CD4-positive, alpha-beta T cell treated with Interleukin-21 for 1 hour (primary cell): ENCODE results near the gene WFIKKN1.

Experiments
- DNase-seq: peaks from one replicate; pipeline ENCODE4 v3.0.0-alpha.2; 2020

The WFIKKN1 gene

DNA sequence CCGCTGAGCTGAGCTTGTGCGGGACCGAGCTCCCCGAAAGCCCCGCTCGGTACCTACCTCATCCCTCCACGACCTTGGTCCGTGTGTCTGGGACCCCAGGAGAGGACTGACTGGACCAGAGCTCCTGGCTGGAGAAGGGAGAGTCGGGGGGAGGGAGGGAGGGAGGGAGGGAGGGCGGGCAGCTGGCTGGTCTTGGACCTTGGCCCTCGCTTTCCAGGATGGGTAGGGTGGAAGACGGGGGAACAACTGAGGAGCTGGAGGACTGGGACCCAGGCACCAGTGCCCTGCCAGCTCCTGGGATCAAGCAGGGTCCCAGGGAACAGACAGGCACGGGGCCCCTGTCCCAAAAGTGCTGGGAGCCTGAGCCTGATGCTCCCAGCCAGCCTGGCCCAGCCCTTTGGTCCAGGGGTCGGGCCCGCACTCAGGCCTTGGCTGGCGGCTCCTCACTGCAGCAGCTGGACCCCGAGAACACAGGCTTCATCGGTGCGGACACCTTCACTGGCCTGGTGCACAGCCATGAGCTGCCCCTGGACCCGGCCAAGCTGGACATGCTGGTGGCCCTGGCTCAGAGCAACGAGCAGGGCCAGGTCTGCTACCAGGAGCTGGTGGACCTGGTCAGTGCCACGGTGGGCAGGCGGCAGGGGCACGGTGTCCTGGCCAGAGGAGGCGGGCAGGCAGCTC lies 45.2 kb downstream of the WFIKKN1 start:
- no peak for DNase-seq

DNA sequence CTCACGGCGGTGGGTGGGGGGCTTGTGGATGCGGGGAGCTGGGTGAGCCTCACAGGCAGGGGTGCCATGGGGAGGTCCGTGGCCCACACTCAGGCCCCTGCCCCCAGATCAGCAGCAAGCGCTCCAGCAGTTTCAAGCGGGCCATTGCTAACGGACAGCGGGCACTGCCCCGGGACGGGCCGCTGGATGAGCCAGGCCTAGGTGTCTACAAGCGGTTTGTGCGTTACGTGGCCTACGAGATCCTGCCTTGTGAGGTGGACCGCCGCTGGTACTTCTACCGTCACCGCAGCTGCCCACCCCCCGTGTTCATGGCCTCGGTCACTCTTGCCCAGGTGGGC lies 45.7 kb downstream of the WFIKKN1 start:
- DNase-seq: no peak

DNA sequence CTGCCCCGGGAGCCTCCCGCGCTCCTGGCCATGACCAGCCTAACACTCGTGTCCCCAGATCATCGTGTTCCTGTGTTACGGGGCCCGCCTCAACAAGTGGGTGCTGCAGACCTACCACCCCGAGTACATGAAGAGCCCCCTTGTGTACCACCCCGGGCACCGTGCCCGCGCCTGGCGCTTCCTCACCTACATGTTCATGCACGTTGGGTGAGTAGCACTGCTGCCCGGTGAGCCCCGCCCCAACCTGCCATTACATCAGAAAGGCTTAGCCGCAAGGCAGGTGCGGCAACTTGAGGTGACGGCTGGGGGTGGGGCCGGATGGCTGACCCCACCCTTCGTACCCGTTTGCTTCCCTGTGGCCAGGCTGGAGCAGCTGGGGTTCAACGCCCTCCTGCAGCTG lies 46.1 kb downstream of the WFIKKN1 start:
- peak; percentile 56 for DNase-seq

DNA sequence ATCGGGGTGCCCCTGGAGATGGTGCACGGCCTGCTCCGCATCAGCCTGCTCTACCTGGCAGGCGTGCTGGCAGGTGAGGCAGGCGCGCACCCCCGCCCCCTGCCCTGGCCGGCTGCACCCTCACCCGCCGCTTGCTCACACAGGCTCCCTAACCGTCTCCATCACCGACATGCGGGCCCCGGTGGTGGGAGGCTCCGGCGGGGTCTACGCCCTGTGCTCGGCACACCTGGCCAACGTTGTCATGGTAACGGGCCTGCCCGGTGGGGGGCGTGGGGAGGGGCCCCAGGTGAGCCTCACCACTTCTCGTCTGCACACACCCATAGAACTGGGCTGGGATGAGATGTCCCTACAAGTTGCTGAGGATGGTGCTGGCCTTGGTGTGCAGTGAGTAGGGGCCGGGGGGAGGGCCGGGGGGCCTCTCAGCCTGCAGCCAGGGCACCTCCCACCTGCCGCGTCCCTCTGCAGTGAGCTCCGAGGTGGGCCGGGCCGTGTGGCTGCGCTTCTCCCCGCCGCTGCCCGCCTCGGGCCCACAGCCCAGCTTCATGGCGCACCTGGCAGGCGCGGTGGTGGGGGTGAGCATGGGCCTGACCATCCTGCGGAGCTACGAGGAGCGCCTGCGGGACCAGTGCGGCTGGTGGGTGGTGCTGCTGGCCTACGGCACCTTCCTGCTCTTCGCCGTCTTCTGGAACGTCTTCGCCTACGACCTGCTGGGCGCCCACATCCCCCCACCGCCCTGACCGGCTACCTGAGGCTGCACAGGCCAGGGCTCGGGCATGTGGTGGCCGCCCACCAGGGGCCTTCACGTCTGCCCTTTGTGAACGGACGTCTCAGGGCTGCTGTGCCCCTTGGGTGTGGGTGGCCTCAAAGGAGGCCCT lies 46.8 kb downstream of the WFIKKN1 start:
- DNase-seq: no peak

DNA sequence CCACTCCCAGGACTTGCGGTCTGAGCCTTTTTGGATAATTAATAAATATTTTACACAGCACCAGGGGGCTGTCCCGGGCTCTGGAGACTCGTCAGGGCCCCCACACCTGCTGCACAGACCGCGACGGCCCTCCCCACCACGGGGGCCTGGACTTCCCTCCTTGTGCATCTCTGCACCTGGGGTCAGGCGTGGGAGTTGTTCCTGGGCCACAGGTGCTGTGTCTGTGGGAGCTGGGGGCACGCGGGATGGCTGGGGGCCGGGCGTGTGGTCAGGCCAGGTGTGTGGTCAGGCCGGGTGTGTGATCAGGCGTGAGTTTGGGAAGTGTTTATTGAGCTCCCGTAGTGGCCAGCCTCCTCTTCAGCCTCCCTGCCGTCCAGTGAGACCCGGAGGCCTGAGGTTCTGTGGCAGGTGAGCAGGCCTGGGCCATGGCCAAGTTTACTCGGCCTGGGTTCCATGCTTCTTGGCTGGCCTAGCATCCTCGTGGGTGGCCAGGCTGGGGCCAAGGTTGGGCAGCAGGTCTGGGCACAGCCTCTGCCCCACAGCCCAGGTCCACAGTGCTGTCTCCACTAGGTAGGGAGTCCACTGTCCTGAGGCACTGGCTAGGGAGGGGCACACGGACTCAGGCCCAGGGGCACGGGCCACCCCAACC lies 47.5 kb downstream of the WFIKKN1 start:
- no peak for DNase-seq

DNA sequence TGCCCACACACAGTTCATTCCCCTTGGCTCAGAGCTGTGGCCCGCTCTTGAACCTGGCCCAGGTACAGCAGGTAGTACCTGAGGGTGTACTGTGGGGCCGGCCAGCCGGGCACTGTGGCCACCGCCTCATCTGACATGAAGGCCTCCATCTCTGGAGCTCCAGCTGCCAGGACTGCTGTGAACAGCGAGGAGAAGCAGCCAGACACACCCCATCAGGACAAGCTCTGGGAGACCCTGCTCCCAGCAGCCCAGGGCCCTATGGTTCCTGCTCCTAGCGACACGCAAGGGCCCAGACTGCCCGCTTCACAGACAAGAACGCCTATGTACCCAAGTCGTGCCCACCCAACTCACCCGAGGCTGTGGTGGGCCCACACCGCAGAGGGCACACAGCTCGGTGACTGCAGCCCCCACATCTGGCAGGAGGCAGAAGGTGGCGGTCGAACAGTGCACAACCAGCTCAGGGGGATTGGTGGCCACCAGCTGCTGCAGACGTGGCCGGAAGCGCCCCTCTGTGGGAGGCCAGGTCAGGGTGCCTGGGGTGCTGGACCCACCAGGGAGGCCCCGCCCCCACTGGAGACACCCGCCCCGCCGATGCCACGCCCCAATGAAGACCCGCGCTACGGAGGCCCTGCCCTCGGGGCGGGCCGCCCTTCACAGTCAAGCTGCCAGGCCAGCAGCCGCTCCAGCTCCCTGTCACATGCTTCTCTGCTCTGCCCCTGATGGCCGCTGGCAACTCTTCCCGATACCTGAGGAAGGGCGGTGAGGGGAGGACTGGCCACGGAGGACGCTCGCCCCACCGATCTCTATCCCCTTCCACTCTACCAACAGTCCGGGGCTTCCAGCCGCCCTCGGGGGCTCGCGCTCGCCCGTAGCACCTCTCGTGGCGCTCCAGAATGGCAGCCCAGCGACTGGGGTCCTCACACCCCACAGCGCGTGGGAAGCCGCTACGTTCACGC lies 48.4 kb downstream of the WFIKKN1 start:
- DNase-seq: peak; percentile 62

DNA sequence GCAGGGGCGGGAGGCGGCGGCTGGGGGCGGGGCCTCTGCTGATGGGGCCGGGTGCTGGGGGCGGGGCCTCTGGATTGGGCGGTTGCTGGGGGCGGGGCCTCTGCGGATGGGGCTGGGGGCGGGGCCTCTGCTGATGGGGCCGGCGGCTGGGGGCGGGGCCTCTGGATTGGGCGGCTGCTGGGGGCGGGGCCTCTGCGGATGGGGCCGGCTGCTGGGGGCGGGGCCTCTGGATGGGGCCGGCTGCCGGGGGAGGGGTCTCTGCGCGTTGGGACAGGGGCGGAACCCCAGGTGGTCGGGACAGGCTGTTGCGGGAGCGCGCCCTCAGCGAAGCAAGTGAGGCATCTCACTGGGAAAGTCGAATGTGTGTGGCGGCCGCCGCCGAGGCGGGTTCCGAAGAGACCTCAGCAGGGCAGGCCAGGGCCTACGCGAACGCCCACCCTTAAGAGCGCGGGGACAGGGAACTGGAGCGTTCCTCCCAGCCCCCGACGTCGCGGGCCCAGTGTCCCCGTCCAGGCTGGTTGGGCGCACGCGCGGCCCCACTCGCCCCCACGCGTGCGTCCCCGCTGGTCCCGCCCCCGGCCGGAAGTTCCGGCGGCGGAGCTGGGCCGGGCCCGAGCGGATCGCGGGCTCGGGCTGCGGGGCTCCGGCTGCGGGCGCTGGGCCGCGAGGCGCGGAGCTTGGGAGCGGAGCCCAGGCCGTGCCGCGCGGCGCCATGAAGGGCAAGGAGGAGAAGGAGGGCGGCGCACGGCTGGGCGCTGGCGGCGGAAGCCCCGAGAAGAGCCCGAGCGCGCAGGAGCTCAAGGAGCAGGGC lies 49.2 kb downstream of the WFIKKN1 start, which contains the start of gene STUB1:
Gene STUB1, plus strand, starts transcription at position 597 of the 811 bp plus-strand sequence. Its CDS starts 116 bp downstream, at position 713.
- DNase-seq: peak; percentile 88

DNA sequence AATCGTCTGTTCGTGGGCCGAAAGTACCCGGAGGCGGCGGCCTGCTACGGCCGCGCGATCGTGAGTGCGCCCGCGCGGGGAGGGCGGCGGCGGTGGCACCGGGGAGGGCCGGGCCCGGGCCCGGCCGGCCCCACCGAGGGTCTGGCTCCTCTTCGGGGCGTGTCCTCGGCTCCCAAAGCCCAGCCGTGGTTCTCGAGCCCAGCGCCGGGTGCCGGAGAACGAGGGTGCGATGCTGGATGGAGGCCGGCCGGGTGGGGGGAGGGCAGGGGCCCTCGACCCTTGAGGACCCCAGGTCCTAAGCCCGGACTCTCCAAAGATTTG lies 49.8 kb downstream of the WFIKKN1 start:
- no peak for DNase-seq

DNA sequence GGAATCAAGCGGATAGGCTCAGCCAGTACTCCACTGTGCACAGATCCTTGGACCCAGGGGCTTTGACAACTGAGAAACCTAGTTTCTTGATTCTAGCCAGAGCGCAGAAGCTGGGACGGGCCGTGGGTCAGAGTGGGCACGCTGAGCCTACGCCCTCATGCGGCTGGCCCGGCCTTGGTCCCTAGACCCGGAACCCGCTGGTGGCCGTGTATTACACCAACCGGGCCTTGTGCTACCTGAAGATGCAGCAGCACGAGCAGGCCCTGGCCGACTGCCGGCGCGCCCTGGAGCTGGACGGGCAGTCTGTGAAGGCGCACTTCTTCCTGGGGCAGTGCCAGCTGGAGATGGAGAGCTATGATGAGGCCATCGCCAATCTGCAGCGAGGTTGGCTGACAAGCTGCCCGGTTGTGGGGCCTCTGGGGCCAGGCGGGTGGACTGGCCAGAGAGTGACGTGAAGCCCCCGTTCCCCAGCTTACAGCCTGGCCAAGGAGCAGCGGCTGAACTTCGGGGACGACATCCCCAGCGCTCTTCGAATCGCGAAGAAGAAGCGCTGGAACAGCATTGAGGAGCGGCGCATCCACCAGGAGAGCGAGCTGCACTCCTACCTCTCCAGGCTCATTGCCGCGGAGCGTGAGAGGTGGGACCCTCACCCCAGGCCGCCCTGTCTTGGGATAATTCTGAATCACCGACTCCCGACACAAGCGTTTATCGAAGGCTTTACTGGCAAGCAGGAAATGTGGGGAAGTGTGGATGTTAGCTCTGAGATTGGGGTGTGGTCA lies 50.4 kb downstream of the WFIKKN1 start:
- DNase-seq: no peak

DNA sequence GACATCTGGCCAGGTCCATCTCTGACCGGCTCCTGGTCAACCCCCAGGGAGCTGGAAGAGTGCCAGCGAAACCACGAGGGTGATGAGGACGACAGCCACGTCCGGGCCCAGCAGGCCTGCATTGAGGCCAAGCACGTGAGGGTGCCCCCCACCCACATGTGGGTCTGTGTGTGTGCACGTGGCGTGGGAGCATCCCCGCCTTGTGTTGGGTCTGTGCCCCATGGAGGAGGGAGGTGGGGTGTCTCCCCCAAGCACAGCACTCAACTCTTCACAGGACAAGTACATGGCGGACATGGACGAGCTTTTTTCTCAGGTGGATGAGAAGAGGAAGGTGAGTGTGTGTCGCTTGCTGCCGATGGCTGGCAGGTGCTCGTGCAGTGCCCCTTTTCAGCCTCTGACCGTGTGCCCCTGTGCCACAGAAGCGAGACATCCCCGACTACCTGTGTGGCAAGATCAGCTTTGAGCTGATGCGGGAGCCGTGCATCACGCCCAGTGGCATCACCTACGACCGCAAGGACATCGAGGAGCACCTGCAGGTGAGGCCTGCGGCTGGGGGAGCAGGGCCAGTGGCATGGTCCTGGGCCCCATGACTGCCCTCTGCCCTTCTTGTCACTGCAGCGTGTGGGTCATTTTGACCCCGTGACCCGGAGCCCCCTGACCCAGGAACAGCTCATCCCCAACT lies 51.1 kb downstream of the WFIKKN1 start:
- DNase-seq: no peak

DNA sequence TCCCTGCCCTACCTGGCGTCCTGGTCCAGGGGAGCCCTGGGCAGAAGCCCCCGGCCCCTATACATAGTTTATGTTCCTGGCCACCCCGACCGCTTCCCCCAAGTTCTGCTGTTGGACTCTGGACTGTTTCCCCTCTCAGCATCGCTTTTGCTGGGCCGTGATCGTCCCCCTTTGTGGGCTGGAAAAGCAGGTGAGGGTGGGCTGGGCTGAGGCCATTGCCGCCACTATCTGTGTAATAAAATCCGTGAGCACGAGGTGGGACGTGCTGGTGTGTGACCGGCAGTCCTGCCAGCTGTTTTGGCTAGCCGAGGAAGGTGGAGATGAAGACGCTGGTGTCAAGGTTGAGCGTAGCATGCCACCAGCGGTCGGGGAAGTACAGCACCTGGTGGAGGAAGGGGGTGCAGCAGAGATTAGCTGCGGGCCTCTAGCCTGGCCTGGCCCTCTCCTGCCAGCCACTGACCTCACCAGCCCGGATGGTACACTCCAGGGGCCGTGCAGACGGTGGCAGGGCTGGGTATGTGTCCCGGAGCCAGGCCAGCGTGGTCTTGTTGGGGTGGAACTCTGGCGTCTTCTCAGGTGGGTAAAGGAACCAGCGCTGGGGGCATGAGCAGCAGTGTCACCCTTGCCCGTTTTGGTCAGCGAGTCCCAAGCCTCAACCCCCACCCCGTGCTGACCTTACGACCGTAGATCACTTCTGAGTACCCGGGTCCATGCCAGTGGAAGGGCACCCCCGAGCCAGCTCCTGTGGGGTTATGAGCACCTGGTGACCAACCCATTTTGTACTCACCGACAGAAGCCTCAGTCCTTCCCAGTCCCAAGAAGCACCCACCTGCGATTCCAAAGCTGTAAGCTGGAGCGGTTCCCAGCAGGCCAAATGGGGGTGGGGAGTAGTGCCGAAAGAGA lies 52.0 kb downstream of the WFIKKN1 start:
- DNase-seq: no peak

DNA sequence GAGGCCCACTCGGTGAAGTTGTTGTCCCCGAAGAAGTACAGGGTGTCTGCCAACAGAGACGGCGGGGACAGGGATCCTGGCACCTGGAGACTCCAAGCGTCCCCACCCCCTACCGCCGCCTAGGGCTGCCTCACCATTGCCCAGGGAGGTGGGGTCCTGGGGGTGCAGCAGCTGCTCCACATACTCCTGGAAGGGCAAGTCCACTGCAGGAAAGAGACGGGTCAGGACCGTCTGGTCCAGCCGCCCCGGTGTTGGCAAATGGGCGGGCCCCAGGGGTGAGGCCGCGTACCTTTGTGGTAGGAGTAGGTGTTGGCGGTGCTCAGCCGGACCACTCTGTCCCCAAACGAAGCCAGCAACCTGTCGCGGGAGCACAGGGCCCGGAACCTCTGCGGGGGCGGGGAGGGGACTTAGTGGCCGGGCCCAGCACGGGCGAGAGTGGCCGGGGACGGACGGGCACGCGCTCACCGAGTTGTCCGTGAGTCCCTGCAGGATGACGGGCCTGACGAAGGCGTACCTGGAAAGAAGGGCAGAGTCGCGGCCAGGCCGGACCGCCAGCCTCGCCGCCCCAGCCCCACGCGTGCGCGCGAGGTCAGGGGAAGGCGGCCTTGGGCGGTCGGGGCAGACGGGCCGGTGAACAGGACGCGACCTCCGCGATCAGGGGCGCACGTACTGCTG lies 52.7 kb downstream of the WFIKKN1 start:
- no peak for DNase-seq
